HCT116 (cell line): Measurements from ENCODE around the gene FAN1. TPM values are rescaled to one million over a fixed set of nuclear protein-coding genes. Genes with fewer than 3 reads are reported as not detected.

Experiments used
- ATAC-seq: fragments of 200-7000 bp; cut with Tn5 transposase; 2 replicates; pipeline ENCODE4 v1.9.1; 2020; ENCODE audit warnings: mild to moderate bottlenecking, moderate library complexity
- BruUV-seq: library from RNA; stranded (reverse); fragments of 400-500 nt; replicated peaks from 2 replicates; lab custom pipeline; 2021; lab: Mats Ljungman, UMichigan
- CTCF ChIA-PET: fragments of 300-600 bp; sonication (Branson Sonifier 250); formaldehyde crosslinking; loops from one replicate; lab custom pipeline; 2021; ENCODE audit warnings: antibody characterized with exemption; lab: Charles Lee
- POLR2A ChIA-PET: fragments of 300-600, 350-600 bp; sonication (Branson Sonifier 250); formaldehyde crosslinking; loops from one replicate; lab custom pipeline; 2021; ENCODE audit warnings: antibody characterized with exemption; lab: Charles Lee
- RAD21 ChIA-PET, 2 experiments: fragments of 300-600 bp; sonication (Branson Sonifier 250); formaldehyde crosslinking; loops; one replicate each; lab custom pipeline; 2023; ENCODE audit warnings: low total read pairs in 2 of 2; ENCODE audit not compliant: uncharacterized antibody in 2 of 2, unreplicated experiment in 2 of 2, low non-redundant PET in 1 of 2; lab: Charles Lee
- DNase-seq: peaks from one replicate; pipeline ENCODE4 v3.0.0-alpha.2; 2010; ENCODE audit warnings: low read depth, low spot score
- H2AFZ ChIP-seq: fragments of 200-600 bp; shearing (Covaris generic), sonication (generic); 2 replicates; pipeline ENCODE4 v1.6.1; 2017; ENCODE audit warnings: low read depth, mixed run types, mixed read lengths, antibody characterized with exemption, low read length; ENCODE audit not compliant: poor library complexity, severe bottlenecking
- H3K27ac ChIP-seq: 2 replicates; pipeline ENCODE4 v1.5.1; 2012; ENCODE audit warnings: low read depth, low read length
- H3K27me3 ChIP-seq: fragments of 200-600 bp; sonication (generic); 2 replicates; pipeline ENCODE4 v1.6.1; 2016; ENCODE audit warnings: mixed run types, low read length, mixed read lengths; ENCODE audit not compliant: insufficient read depth
- H3K36me3 ChIP-seq, 2 experiments: fragments of 200-500 bp in 1 of 2; fragments of 200-600 bp in 1 of 2; sonication (Bioruptor generic) in 1 of 2; sonication (generic) in 1 of 2; 2 replicates each; pipeline versions ENCODE4 v1.5.1 to v1.6.1; 2014 to 2016; ENCODE audit warnings: low read length in 2 of 2, inconsistent platforms in 1 of 2, mixed read lengths in 1 of 2, mixed run types in 1 of 2; ENCODE audit not compliant: insufficient read depth in 2 of 2, control insufficient read depth in 1 of 2
- H3K4me1 ChIP-seq, 2 experiments: fragments of 200-600 bp in 1 of 2; sonication (generic) in 1 of 2; 2 replicates each; pipeline versions ENCODE4 v1.5.1 to v1.6.1; 2012 to 2017; ENCODE audit warnings: low read length in 2 of 2, inconsistent platforms in 1 of 2, mild to moderate bottlenecking in 1 of 2, mixed read lengths in 1 of 2, mixed run types in 1 of 2, moderate library complexity in 1 of 2; ENCODE audit not compliant: insufficient read depth in 2 of 2, control insufficient read depth in 1 of 2
- H3K4me2 ChIP-seq: fragments of 200-600 bp; sonication (generic); 2 replicates; pipeline ENCODE4 v1.6.1; 2017; ENCODE audit warnings: mixed run types, low read length, mixed read lengths
- H3K4me3 ChIP-seq, 2 experiments: fragments of 200-600 bp in 1 of 2; sonication (generic) in 1 of 2; replicated peaks in 1 of 2; 2 replicates each; pipeline ENCODE4 v1.5.1; 2011 to 2016; ENCODE audit warnings: low read length in 2 of 2, control low read depth in 1 of 2, low read depth in 1 of 2, mild to moderate bottlenecking in 1 of 2, mixed read lengths in 1 of 2, mixed run types in 1 of 2
- H3K79me2 ChIP-seq: fragments of 200-600 bp; sonication (generic); 2 replicates; pipeline ENCODE4 v1.6.1; 2017; ENCODE audit warnings: mild to moderate bottlenecking, mixed run types, low read length, moderate library complexity, mixed read lengths; ENCODE audit not compliant: insufficient read depth
- H3K9ac ChIP-seq: fragments of 200-600 bp; sonication (generic); 2 replicates; pipeline ENCODE4 v1.6.1; 2016; ENCODE audit warnings: low read length, mixed read lengths
- H3K9me2 ChIP-seq: fragments of 200-600 bp; sonication (generic), shearing (Covaris generic); 2 replicates; pipeline ENCODE4 v1.6.1; 2017; ENCODE audit warnings: mixed run types, mild to moderate bottlenecking, moderate library complexity; ENCODE audit not compliant: insufficient read depth
- H3K9me3 ChIP-seq, 2 experiments: fragments of 200-500 bp in 1 of 2; fragments of 200-600 bp in 1 of 2; sonication (Bioruptor generic) in 1 of 2; sonication (generic) in 1 of 2; 2 replicates each; pipeline ENCODE4 v1.6.1; 2014 to 2017; ENCODE audit warnings: low read length in 2 of 2, mixed read lengths in 2 of 2, inconsistent platforms in 1 of 2, low read depth in 1 of 2, mild to moderate bottlenecking in 1 of 2, mixed run types in 1 of 2, moderate library complexity in 1 of 2; ENCODE audit not compliant: control insufficient read depth in 1 of 2, insufficient read depth in 1 of 2
- H4K20me1 ChIP-seq: fragments of 200-600 bp; sonication (generic), shearing (Covaris generic); 2 replicates; pipeline ENCODE4 v1.6.1; 2017; ENCODE audit warnings: mixed run types, mild to moderate bottlenecking, moderate library complexity; ENCODE audit not compliant: insufficient read depth
- ATF3 ChIP-seq: IDR thresholded peaks from 2 replicates; pipeline ENCODE4 v1.6.1; 2012
- CEBPB ChIP-seq: IDR thresholded peaks from 2 replicates; pipeline ENCODE4 v1.6.1; 2012; ENCODE audit warnings: low read depth
- FOSL1 ChIP-seq: IDR thresholded peaks from 2 replicates; pipeline ENCODE4 v1.6.1; 2012; ENCODE audit warnings: low read depth
- JUND ChIP-seq: IDR thresholded peaks from 2 replicates; pipeline ENCODE4 v1.6.1; 2012
- MAX ChIP-seq: IDR thresholded peaks from 2 replicates; pipeline ENCODE4 v1.6.1; 2012
- SP1 ChIP-seq: IDR thresholded peaks from 2 replicates; pipeline ENCODE4 v1.6.1; 2012; ENCODE audit warnings: low read depth
- TCF7L2 ChIP-seq: IDR thresholded peaks from 2 replicates; pipeline ENCODE4 v1.7.0; 2011; ENCODE audit warnings: borderline replicate concordance, inconsistent platforms; ENCODE audit not compliant: insufficient read depth, insufficient read length; ENCODE audit errors: extremely low read depth
- ZBTB33 ChIP-seq: IDR thresholded peaks from 2 replicates; pipeline ENCODE4 v1.6.1; 2011; ENCODE audit warnings: mild to moderate bottlenecking, low read length, moderate library complexity; ENCODE audit not compliant: insufficient replicate concordance; ENCODE audit errors: extremely low read depth
- ZFX ChIP-seq: fragments of 450-650 bp; IDR thresholded peaks from 2 replicates; pipeline ENCODE4 v1.6.1; 2017
- intact Hi-C: fragments of 100-400 bp; cut with micrococcal nuclease; formaldehyde crosslinking; loops from 2 replicates; pipeline ENCODE4 v1.10.0; 2022
- total RNA-seq: library from RNA; stranded (reverse); gene quantifications from one replicate; pipeline ENCODE4 v1.2.1, GENCODE V29; 2021; ENCODE audit not compliant: unreplicated experiment

The FAN1 gene
- total RNA-seq, 1 experiment from 2014 or later, result 17.4 TPM

- H3K27me3 ChIP-seq, result no peaks in the 10 kb centered on the region
- no peaks in the 10 kb centered on the region for H4K20me1 ChIP-seq
- no peaks in the 10 kb centered on the region for H3K79me2 ChIP-seq
- ChIA-PET RAD21 (no interaction called here), POLR2A (no interaction called here), CTCF (no interaction called here)
- H3K27ac ChIP-seq, result no peak overlapping the region
- intact Hi-C loops, result no loop called here
- H2AFZ ChIP-seq, result no peak overlapping the region
- no TSS peak for BruUV-seq
- H3K4me1 ChIP-seq, result no peaks in the 10 kb centered on the region
- no peaks in the 10 kb centered on the region for H3K36me3 ChIP-seq
- DNase-seq (no peak), ATAC-seq (no peak)
- H3K4me3 ChIP-seq, result no peak overlapping the region
- H3K9me2 ChIP-seq, result no peaks in the 10 kb centered on the region
- H3K9ac ChIP-seq, result no peak overlapping the region
- no peak overlapping the region for H3K4me2 ChIP-seq
- H3K9me3 ChIP-seq, result no peaks in the 10 kb centered on the region
- TF ChIP-seq CEBPB (no peak), ZFX (no peak), JUND (no peak), FOSL1 (no peak), ZBTB33 (no peak), MAX (no peak), ATF3 (no peak), SP1 (no peak)
Measured at GRCh38 chr15:30870681-30871080, 33.0 kb upstream of the FAN1 start.

- Histone ChIP-seq H3K4me2 (no peak overlapping the region), H3K4me1 (no peaks in the 10 kb centered on the region), H4K20me1 (no peaks in the 10 kb centered on the region), H3K9me3 (no peaks in the 10 kb centered on the region), H3K27ac (no peak overlapping the region)
- ATAC-seq, result no peak
- TF ChIP-seq TCF7L2, result no peak
- TF ChIP-seq, all 23 proteins: peak for 0
- H3K9ac ChIP-seq, result no peak overlapping the region
- H3K27me3 ChIP-seq, result no peaks in the 10 kb centered on the region
- intact Hi-C loops, result no loop called here
- no peaks in the 10 kb centered on the region for H3K79me2 ChIP-seq
- no peaks in the 10 kb centered on the region for H3K36me3 ChIP-seq
- ChIA-PET CTCF (interaction anchor here (1.4 kb wide), 1 partner anchor 13 kb away, joined by 3 read pairs; no protein-coding TSS in a partner anchor), RAD21 (no interaction called here), POLR2A (no interaction called here)
- no peak overlapping the region for H2AFZ ChIP-seq
- no TSS peak for BruUV-seq
- no peak for DNase-seq
- no peak overlapping the region for H3K4me3 ChIP-seq
- H3K9me2 ChIP-seq, result no peaks in the 10 kb centered on the region
Measured at GRCh38 chr15:30872341-30872748, 31.4 kb upstream of the FAN1 start.
